Stimulated activated CD4-positive, alpha-beta T cell treated with anti-CD3 and anti-CD28 coated beads, TNF-alpha, amount 100 ng/mL, for 1 hour (primary cell): Measurements from ENCODE around the gene PRAC2.

ENCODE experiments used
- DNase-seq, 3 donors: peaks; one replicate each; pipeline ENCODE4 v3.0.0-alpha.2; 2020; ENCODE audit warnings: low read depth in 3 of 3, low spot score in 1 of 3

Gene PRAC2

GRCh38 chr17:48753794-48754499 lies 31.0 kb downstream of the PRAC2 start:
- DNase-seq, result no peak

- no peak for DNase-seq
These were observed 31.7 kb downstream of the PRAC2 start for GRCh38 chr17:48754500-48755261.

- no peak for DNase-seq
These were observed 32.4 kb downstream of the PRAC2 start for GRCh38 chr17:48755356-48755755.

GRCh38 chr17:48756830-48757251 lies 33.9 kb downstream of the PRAC2 start:
- no peak for DNase-seq

GRCh38 chr17:48757524-48757961 lies 34.6 kb downstream of the PRAC2 start:
- DNase-seq, result no peak

GRCh38 chr17:48759288-48759687 lies 36.3 kb downstream of the PRAC2 start:
- DNase-seq, result no peak

GRCh38 chr17:48760411-48760810 lies 37.4 kb downstream of the PRAC2 start:
- no peak for DNase-seq

- DNase-seq, result no peak
These were observed 38.1 kb downstream of the PRAC2 start for GRCh38 chr17:48761114-48761513.

- no peak for DNase-seq
These were observed 44.3 kb downstream of the PRAC2 start for GRCh38 chr17:48767263-48767774.

- DNase-seq, result no peak
These were observed 46.2 kb downstream of the PRAC2 start for GRCh38 chr17:48769009-48769675.

GRCh38 chr17:48770954-48771353 lies 48.0 kb downstream of the PRAC2 start:
- no peak for DNase-seq

- DNase-seq, result no peak
These were observed 50.3 kb downstream of the PRAC2 start for GRCh38 chr17:48773245-48773644.
